Pons (tissue), 1 donor: Measurements from ENCODE around the gene MEGF6.

Experiments
- DNase-seq: peaks from one replicate; pipeline ENCODE4 v3.0.0-alpha.2; 2016; ENCODE audit warnings: low spot score

MEGF6 gene

DNA sequence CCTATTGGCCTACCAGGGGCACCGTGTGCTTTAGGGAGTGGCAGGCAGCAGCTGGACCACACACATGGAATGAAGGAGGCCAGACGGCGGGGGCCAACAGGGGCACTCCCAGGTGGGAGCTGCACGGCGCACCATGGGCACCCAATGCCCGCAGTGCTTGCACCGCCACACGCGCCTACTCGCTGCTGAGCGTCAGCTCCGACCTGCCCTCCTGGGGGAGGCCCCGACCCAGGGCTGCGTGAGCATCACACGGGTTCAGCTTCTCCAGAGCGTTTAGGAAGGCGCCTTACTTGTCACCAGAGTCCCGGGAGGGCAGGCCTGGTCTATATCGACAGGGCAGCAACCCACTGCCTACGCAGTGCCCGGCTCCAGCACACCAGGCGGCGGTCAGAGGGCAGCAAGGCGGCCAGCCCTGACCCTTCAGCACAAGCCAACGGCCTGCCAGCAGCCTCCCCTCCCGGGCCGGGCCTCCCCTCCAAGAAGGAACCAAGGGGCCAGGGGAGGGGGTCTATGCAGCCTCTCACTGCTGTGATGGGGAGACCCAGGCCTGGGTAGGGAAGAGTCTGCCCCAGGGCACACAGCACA lies 91.9 kb downstream of the MEGF6 start:
- DNase-seq, result no peak

DNA sequence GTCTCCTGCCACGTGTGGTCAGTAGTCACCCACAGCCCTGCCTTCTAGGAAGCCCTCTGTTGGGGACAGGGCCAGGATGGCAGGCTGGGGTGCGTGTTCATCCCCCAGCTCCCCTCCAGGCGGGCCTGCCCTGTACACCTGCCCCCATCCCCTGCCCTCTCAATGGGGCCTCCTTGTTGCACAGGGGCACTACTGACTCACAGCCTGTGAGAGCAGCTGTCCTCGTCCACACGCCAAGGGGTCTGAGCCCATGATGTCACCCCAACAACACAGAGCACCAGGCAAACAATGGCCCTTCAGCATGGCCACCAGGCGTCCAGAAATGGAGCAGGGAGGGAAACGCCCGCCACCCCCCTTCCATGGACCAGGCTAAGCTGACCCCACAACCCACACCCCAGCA lies 92.6 kb downstream of the MEGF6 start:
- DNase-seq, result no peak

DNA sequence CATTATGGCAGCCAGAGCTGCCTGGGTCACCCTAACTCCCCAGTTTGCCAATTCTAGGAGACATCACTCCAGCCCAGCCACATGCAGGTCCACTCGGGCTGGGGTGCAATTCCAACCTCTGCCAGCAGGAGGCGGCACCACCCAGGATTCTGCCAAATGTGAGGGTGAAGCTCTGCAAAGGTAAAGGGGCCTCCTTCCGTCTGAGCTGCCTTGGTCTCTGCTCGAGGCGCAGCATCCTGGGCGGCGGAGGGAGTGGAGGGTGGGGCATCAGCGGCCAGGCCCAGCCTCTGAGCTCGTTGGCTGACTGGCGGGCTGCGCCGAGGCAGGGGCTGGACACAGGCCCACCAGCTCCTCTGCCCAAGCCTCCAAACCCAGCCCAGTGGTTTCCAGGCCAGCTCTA lies 93.1 kb downstream of the MEGF6 start:
- no peak for DNase-seq

GRCh38 chr1:3516911-3517675 lies 94.2 kb downstream of the MEGF6 start:
- no peak for DNase-seq

- no peak for DNase-seq
Observed at GRCh38 chr1:3516481-3516869, 94.8 kb downstream of the MEGF6 start.

DNA sequence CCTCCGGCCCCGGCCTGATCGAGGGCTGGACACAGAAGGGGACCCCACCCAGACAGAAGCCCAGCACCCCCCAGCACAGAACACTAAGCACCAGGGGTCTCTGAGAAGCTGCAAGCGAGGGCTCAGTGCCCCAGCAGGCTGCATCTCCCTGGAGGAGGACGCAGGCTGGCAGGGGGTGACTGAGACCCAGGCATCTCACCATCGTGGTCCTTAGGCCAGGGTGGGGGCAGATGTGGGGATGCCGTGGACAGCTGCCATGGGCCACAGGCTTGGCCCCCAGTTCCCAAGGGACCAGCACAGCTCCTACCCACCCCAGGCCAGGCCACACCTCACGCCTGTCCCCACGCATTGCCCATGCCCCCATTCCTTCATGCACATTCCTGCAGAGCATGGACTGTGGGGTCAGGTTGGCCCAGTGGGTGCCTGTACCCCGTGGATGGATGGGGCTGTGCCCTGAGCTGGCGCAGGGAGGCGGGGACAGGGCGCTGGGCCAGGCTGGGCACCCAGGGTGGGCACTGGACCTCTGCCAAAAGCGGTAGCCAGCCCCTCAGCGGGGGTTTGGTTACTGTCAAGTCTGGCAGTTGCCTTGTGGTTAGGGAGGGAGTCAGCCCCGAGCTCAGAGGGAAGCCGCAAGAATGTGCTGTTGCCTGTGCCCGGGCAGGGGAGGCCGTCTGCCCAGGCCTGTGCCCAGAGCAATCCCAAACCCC lies 95.4 kb downstream of the MEGF6 start:
- DNase-seq, result no peak

DNA sequence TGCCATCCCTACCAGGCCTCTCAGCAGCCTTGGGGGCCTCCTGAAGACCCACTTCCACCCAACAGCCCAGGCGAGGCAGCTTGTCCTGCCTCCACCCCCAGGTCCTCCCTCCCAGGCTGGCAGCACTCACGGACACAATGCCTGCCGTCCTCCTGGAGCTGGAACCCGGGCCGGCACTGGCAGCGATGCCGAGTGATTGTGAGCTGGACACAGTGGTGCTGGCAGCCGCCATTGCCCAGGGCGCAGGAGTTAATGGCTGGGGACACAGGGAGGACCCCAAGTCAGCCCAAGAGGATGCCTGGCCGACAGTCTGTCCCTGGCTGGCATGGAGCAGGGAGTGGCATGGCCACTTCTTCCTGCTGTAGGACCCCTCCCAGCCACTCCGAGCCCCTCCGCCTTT lies 96.0 kb downstream of the MEGF6 start:
- no peak for DNase-seq

DNA sequence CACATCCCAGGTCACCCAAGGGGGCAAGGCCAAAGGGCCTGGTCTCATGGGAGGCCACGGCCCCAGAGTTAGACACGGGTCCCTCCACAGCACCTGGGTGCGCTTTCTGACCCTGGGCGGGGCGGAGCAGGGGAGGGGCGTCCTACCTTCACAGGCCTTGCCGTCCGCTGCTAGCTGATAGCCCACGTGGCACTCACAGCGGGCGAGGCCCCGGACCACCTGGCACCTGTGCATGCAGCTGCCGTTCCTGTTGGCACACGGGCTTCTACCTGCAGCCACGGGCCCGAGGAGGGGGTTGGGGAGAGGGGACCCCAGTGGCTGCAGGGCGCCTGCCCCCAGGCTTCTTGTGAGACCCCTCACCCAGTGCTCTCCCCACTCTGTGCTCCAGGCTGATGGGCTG lies 96.9 kb downstream of the MEGF6 start:
- no peak for DNase-seq

DNA sequence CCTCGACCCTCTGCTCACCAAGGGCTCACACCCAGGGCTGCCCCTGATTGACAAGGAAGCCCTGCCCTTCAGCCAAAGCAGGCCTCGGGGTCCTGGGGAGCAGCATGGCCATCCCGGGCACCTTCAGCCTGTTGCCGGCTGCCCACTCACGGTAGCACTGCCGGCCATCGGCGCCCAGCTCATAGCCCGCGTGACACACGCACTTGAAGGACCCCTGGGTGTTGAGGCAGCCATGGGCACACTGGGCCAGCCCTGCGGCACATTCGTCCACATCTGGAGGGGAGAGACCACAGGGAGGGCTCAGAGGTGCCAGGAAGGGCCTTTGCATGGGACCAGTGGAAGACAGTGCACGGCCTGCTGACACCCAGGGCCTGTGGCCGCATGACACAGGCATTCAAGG lies 99.5 kb downstream of the MEGF6 start:
- no peak for DNase-seq

- no peak for DNase-seq
Observed at GRCh38 chr1:3511306-3511705, 100.0 kb downstream of the MEGF6 start.

DNA sequence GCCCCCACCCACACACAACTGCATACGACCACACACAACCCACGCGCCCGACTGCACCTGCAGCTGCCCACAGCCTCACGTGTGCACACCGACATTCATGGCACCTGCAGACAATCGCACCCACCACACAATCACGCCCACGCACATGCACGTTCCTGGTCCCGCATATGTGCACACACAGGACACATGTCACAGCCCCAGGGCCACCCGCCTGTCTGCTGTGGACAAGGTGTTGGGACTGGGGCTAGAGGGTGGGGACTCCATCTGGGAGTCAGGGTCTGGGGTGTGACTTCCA lies 100.4 kb downstream of the MEGF6 start:
- no peak for DNase-seq

DNA sequence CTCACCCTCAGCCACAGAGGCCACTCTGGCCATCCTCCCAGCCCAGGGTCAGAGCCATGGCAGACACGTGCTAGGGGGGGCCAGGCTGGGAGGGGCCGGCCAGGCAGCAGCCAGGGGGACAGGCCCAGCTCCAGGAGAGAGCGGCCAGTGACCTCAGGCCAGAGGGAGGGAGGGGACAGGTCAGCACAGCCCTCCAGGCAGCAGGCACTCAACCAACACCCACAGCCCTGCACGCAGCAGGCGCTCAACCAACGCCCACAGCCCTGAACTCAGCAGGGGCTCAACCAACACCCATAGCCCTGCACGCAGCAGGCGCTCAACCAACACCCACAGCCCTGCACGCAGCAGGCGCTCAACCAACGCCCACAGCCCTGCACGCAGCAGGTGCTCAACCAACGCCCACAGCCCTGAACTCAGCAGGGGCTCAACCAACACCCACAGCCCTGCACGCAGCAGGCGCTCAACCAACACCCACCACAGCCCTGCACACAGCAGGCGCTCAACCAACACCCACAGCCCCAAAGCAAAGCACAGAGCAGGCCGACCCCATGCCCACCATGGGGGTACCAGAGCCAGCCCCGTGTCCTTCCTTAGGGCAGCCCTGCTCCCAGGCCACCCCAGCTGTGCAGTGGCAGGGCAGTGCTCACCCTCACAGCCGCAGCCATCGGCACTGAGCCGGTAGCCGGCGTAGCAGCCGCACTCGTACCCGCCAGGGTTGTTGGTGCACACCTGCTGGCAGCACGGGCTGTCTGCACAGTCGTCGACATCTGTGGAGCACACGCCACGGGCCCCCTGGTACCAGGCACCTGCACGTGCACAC lies 101.0 kb downstream of the MEGF6 start:
- no peak for DNase-seq

DNA sequence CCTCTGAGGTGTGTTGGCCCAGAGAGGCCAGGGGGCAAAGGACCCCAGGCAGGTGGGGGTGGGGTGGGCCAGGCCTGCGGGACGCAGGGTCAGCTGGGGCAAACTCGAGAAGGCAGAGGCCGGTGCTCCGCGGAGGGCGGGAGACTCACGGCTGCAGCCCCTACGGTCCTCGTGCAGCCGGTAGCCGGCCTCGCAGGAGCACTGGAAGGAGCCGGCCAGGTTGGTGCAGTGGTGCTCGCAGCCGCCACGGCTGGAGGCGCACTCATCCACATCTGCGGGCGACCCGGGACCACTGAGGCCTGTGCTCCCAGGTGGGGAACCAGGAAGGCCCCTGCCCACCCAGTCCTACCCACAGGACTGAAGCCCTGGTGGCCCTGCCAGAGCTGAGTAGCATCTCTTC lies 101.6 kb downstream of the MEGF6 start:
- DNase-seq, result no peak

DNA sequence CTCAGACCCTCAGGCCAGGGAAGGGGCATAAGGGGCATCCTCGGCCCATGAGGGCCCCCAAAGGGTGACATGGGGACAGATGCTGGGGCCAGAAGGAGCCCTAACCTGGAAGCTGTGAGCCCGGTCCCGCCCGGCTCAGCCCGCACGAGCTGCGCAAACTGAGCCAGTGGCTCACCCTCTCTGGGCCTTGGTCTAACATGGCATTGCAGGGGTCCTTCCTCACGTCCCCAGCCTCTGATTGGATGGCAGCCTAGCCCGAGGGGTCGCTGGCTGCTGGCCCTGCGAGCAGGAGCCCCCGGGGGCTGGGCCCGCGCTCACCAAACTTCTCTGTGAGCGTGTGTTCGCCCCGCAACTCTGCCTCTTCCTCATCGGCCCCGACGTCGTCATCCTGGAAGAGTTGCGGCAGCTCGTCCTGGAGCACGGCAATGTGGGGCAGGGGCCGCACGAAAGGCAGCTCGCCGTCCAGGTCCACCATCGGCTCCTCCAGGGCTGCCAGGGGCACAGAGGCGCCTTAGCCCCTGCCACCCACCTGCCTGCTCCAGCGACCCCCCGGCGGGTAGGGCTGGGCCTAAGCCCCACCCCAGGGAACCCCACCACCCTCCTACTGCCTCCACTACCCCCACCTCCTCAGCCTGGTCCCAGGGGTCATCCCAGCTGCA lies 102.4 kb downstream of the MEGF6 start:
- DNase-seq, result no peak

DNA sequence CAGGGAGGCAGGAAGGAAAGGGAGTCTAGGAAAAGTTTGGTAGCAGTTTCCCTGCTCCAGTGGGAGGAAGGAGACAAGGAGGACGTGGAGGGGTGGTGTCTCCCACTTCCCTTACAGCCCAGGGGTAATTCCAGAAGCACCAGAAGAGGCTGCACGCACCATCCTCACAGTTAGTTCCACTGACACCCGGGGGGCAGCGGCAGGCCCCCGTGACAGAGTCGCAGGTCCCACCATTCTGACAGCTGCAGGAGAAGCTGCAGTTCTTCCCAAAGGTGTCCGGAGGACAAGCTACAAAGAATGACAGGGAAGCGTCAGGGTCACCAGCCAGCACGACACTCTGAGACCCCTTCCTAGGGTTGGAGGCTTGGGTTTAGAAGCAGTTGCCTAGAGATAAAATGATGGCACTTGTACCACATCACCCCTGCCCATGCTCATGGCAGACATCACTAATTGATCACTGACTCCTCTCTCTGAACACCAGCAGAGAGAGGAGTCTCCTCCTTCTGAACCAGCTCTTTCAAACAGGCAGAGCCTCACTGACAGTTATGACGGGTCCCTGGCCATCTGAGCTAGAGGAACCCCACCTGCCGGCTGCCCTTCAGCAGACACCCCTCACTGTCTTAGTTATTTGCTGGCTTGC lies 103.6 kb downstream of the MEGF6 start:
- no peak for DNase-seq

DNA sequence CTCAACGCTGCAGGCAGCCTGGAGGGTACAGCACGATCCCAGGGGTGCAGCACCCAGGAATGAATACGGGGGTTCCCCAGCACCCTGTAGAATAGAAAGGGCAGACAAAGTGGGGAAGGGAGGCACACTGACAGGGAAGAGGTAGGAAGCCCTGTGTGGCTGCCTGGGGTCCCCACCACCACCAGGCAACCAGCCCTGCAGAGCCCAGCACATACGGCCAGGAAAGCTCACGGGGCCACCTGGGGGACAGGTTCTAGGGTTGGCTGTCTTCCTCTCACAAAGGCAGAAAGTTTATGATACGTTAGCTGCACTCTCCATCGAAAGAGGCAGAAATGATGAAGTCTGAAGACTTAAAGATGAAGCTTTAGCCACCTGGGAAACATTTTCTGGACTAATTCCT lies 104.4 kb downstream of the MEGF6 start:
- no peak for DNase-seq

GRCh38 chr1:3506041-3506440 lies 105.3 kb downstream of the MEGF6 start:
- DNase-seq, result no peak

- no peak for DNase-seq
Observed at GRCh38 chr1:3505161-3505560, 106.1 kb downstream of the MEGF6 start.

GRCh38 chr1:3504822-3505153 lies 106.5 kb downstream of the MEGF6 start:
- DNase-seq, result no peak

- peak; percentile 20 for DNase-seq
Observed at GRCh38 chr1:3504151-3504821, 107.0 kb downstream of the MEGF6 start.

- DNase-seq, result no peak
Observed at GRCh38 chr1:3503525-3503886, 107.8 kb downstream of the MEGF6 start.
